Measurements from ENCODE around the gene VEPH1.

The VEPH1 gene

GRCh38 chr3:157428853-157429252, 74.4 kb downstream of the VEPH1 start:
- no peak for DNase-seq (ENCODE audit: low read depth)

DNA sequence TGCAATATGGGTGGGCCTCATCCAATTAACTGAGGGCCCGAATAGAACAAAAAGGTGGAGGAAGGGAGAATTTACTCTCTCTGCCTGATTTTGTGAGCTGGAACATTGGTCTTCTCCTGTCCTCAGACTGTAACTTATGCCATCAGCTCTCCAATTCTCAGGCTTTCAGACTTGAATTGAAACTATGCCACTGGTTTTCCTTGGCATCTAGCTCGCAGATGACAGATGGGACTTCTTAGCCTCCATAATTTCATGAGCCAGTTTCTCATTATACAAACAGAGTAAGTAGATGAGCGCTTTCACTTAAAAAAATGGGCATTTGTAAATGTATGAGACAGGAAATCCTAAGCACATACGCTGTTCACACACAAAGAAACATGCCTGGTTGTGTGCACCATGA, 75.3 kb downstream of the VEPH1 start:
- DNase-seq (ENCODE audit: low read depth), result no peak

DNA sequence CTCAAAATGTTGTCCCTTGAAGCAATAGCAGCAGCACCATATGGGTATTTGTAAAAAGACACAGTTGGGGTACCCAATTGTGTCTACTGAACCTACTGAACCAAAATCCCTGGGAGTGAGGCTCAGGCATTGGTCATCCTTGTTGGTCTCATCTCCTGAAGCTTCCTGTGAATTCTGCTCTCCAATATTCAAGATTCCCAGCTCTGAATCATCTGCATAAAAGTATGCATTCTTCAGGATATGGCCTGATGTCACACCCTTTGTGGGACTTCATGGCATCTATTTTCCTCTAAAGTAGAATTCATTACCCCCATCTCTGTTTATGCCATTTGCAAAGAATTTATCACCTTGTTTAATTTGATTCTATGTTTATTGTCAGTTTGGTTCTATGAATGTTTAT, 79.9 kb downstream of the VEPH1 start:
- no peak for DNase-seq (ENCODE audit: low read depth)

- no peak for DNase-seq (ENCODE audit: low read depth)
These were observed 82.5 kb downstream of the VEPH1 start for GRCh38 chr3:157420606-157421130.

- no peak for DNase-seq (ENCODE audit: low read depth)
These were observed 85.1 kb downstream of the VEPH1 start for GRCh38 chr3:157418104-157418503.

- no peak for DNase-seq (ENCODE audit: low read depth)
These were observed 86.0 kb downstream of the VEPH1 start for GRCh38 chr3:157417247-157417646.

DNA sequence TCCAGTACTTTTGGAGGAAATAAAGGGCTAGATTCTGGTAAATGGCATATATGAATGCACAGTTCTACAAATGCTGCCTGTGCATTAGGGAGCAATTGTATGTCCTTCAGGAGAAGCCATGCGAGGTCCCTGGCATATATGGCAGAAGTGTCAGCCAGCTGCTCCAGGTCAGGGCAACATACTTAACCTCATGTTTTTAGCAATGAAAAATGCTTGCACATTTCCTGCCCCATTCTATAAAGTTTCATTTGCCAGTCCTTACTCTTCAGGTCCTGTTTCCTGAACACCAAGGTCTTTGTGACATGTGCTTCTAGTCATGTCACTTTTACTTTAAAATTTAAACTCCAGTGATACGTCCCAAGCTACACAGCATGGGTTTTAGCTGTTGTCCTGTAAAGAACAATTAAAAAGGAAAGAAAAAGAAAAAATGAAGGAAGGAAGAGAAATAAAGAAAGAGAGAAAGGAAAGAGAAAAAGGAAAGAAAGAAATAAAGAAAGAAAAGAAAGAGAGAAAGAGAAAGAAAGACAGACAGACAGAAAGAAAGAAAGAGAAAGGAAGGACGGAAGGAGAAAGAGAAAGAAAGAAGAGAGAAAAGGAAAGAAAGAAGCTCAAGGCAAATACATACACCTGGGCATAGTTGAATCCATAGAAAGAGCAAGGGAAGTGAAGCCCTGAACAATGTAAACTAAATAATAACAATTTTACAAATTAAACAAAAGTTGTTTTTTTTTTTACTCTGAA, 86.7 kb downstream of the VEPH1 start:
- no peak for DNase-seq (ENCODE audit: low read depth)

DNA sequence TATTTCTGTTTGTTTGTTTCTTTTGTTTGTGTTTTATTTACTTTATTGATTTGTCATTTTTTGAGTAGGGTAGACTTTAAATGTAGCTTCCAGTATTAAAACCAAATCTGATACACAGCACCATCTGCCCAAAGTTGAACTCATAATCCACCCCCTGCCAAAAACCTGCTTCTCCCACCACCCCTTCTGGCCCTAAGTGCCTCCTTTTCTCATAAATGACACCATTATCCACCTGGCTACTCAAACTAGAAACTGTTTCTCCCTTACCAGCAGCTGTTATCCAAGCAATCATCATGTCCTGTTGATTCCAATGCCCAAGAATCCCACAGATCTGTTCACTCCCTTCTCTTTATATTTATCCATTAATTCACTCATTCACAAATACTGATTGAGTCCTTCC, 88.4 kb downstream of the VEPH1 start:
- no peak for DNase-seq (ENCODE audit: low read depth)

DNA sequence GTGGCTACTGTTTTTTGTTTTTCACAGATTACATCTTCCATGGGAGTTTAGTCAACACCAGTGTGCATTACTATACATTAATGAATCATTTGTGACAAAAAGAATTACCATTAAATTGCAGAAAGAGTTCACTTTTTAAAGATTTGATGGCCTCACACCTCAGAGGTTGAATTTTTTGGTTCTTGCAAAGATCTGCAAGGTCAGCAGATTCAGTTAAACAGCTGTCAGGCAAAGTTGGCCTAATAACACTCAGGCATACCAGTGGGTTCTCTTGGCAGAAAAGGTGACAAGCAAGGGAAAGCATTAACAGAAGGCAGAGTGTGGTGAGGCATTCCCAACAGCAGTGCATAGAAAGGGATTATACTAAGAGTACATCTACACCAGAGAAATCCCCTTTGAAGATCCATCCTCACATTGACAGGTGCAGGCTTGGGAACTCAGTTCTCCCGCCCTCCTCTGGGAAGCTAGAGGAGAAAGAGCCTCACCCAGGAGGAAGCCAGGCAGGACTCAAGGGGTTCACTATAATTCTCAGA, 90.8 kb downstream of the VEPH1 start:
- no peak for DNase-seq (ENCODE audit: low read depth)

DNA sequence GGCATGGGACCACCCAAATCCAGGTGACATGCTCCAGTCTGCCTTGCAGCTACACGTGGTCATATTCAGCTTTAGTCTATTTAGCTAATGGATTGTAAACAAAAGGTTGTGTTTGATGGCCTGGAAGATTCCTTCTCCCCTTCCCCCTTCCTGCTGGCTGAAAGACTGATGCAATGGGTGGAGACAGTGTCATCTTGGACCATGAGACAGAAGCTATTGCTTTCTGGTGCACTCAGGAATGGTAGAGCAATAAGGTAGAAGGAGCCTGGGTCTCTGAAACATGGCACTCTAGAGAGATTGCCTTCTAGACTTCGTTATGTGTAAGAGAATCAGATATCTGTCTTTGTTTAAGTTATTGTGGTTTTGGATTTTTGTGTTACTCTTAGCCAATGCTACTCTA, 92.3 kb downstream of the VEPH1 start:
- no peak for DNase-seq (ENCODE audit: low read depth)

GRCh38 chr3:157409516-157409915, 93.7 kb downstream of the VEPH1 start:
- DNase-seq (ENCODE audit: low read depth), result no peak

DNA sequence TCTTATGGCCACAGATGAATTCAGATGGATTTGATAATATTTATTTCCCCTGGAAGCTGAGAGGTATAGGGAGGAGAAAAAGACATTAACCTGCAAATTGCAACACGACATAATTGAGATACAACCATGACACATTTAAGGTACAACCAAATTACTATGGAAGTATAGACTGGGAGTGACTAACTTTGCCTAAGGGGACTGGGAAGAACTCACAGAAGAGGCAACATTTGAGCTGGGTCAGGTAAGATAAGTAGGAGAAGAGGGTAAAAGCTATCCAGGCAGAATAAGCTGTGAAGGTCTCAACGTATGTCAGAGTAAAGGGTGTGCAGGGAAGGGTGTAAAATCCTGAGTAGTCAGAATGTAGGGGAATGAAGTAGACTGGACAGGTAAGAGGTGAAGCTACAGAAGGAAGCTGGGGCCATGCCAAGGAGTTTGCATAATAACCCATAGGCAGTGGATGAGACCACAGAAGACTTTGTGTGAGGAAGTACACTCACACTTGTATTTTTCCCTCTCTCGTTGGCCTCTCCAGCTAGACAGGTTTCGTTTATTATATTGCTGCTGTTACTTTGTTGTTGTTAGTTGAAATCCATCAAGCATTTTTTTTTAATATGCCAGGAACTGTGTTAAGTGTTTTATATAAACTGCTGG, 94.6 kb downstream of the VEPH1 start:
- no peak for DNase-seq (ENCODE audit: low read depth)

- DNase-seq (ENCODE audit: low read depth), result no peak
These were observed 95.4 kb downstream of the VEPH1 start for GRCh38 chr3:157407769-157408168.

GRCh38 chr3:157406394-157406793, 96.8 kb downstream of the VEPH1 start:
- no peak for DNase-seq (ENCODE audit: low read depth)

GRCh38 chr3:157405457-157405856, 97.8 kb downstream of the VEPH1 start:
- no peak for DNase-seq (ENCODE audit: low read depth)

DNA sequence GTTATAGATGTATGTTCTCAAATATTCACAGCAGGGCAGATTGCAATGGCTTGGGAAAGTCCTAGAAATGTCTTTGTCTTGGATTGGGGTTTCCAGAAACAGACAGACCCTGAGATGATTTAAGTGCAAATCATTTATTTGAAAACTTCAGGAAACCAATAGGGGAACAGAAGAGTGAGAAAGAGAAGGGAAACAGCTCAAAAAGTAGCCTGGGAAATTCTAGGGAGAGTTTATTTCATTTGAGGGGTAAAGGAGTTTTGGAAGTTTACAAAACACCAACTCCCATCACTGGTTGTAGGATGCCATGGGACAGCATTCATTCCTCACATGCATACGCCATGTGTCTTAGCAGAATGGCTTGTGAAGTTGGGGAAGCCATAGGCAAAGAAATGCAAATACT, 98.8 kb downstream of the VEPH1 start:
- DNase-seq (ENCODE audit: low read depth), result no peak

DNA sequence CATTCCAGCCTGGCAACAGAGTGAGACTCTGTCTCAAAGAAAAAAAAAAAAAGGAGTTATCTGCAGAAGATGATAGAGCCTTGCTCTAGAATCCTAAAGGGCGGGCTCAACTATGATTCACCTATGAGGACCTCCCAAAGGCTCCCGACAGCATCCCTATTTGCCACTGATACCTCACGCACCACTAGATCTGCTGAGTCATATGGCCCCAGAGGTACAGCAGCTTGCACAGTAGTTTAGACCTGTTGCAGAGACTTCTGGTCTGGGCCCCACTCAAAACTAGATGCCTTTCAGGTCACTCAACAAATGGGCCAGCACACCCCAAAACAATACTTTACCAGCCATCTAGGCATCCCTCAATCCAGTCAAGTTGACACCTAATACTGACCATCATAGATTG, 104.6 kb downstream of the VEPH1 start:
- no peak for DNase-seq (ENCODE audit: low read depth)

DNA sequence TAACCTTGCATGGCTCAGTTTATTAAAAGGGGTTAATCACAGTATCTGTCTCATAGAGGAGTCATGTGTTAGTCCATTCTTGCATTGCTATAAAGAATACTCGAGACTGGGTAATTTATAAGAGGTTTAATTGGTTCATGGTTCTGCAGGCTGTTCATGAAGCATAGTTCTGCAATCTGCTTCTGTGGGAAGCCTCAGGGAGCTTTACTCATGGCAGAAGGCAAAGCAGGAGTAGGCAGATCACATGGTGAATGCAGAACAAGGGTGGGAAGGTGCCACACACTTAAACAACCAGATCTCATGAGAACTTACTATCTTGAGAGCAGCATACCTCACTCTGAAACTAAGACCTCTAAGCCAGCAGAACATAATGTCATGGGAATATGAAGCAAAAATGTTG, 108.8 kb downstream of the VEPH1 start:
- DNase-seq (ENCODE audit: low read depth), result no peak

- no peak for DNase-seq (ENCODE audit: low read depth)
These were observed 110.1 kb downstream of the VEPH1 start for GRCh38 chr3:157393113-157393512.

GRCh38 chr3:157392104-157392503, 111.1 kb downstream of the VEPH1 start:
- DNase-seq (ENCODE audit: low read depth), result no peak

DNA sequence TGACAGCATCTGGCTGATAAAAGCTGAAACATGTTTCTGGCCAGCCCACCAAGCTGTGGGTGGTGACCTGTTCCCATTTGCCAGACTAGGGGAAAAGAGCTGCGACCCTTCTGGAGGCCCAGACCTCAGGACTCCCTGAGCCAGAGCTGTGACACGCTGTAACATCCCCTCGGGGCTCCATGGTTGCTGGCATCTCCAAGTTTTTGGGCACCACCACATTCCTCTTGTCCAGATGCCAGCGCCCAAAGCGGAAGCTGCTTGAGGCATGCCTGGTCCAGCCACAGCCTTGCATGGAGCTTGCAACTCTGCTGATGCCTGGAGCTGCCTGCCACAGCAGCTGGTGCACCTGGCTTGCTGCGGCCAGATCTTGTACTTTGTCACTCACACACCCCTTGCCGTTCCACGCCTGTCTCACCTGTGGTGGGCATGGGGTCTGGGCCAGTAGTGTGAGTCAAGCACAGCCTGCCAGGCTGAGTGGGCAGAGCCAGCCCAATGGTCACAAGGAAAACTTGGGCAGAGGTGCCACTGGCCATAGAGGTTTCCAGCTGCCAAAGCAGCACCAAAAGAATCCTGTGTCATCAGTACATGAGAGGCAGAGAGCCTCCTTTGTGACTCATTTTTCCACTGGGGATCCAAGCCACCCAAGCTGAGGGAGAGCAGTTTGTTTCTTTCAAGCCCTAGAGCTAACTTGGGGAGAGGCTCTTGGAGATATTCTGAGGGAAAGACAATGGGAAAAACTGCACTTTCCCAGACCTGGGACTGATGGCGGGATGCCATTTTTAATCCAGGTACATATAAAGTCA, 112.3 kb downstream of the VEPH1 start:
- DNase-seq (ENCODE audit: low read depth), result no peak

GRCh38 chr3:157388976-157389375, 114.2 kb downstream of the VEPH1 start:
- no peak for DNase-seq (ENCODE audit: low read depth)
